ENCODE measurements around the gene TBC1D28.
"Not testable (repeated sequence)": the region's sequence is repeated elsewhere in the genome, so short reads cannot be mapped to it uniquely, and the experiment has no call there.

TBC1D28 gene

GRCh38 chr17:18613016-18613415 is 31.2 kb downstream of the TBC1D28 start:
- DNase-seq: not testable (repeated sequence)

DNA sequence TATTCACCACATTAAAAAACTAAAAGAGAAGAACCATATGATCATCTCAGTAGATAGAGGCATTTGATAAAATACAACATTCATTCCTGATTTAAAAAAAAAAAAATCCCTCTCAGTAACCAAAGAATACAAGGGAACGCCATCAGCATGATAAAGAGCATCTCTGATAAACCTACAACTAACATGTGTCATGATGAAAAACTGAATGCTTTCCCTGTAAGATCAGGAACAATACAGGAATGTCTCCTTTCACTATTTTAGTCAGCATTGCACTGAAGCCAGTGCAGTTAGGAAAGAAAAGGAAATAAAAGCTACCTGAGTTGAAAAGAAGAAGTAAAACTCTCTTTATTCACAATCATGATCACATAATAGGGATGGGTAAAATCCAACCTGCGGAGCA is 51.1 kb downstream of the TBC1D28 start:
- DNase-seq: not testable (repeated sequence)
